A549 (cell line): ENCODE data around the gene EFS.

Source experiments
- CBX8 ChIP-seq: fragments of 200-600 bp; sonication (generic); IDR thresholded peaks from 2 replicates; pipeline ENCODE4 v1.6.1; 2016
- CHD4 ChIP-seq: fragments of 200-600 bp; sonication (generic); IDR thresholded peaks from 2 replicates; pipeline ENCODE4 v1.6.1; 2016; ENCODE audit warnings: antibody characterized with exemption, mild to moderate bottlenecking, borderline replicate concordance
- CTCF ChIP-seq: fragments of >200 bp; sonication (Bioruptor Twin); formaldehyde crosslinking; IDR thresholded peaks from 3 replicates; pipeline ENCODE4 v1.5.1; 2016
- EP300 ChIP-seq, 2 experiments: fragments of >200 bp; sonication (Bioruptor Twin); formaldehyde crosslinking; IDR thresholded peaks; 2 replicates in 1 of 2; 3 replicates in 1 of 2; pipeline ENCODE4 v1.6.1; 2016 to 2017
- JUNB ChIP-seq: fragments of >200 bp; sonication (Bioruptor Twin); formaldehyde crosslinking; IDR thresholded peaks from 2 replicates; pipeline ENCODE4 v1.6.1; 2016
- KDM1A ChIP-seq: fragments of 200-600 bp; sonication (generic); IDR thresholded peaks from 2 replicates; pipeline ENCODE4 v1.6.1; 2016; ENCODE audit warnings: low read depth, mild to moderate bottlenecking
- MAX ChIP-seq: IDR thresholded peaks from 2 replicates; pipeline ENCODE4 v1.6.1; 2012
- NFE2L2 ChIP-seq: fragments of 150-350 bp; conservative IDR thresholded peaks from 2 replicates; pipeline ENCODE4 v1.6.1; 2014; ENCODE audit warnings: low read length
- POLR2A ChIP-seq: IDR thresholded peaks from 2 replicates; pipeline ENCODE4 v1.6.1; 2012; ENCODE audit warnings: mild to moderate bottlenecking, low read length
- POLR2AphosphoS2 ChIP-seq: conservative IDR thresholded peaks from 2 replicates; pipeline ENCODE4 v1.6.1; 2012; ENCODE audit warnings: low read length, improper control_type of control experiment, inconsistent platforms
- RCOR1 ChIP-seq: fragments of 150-350 bp; IDR thresholded peaks from 2 replicates; pipeline ENCODE4 v1.6.1; 2014; ENCODE audit warnings: antibody characterized with exemption, low read length, low read depth
- SMC3 ChIP-seq: fragments of >200 bp; sonication (Bioruptor Twin); formaldehyde crosslinking; IDR thresholded peaks from 3 replicates; pipeline ENCODE4 v1.6.1; 2018; ENCODE audit warnings: inconsistent platforms

GRCh38 chr14:23409475-23409874, 44.5 kb upstream of the EFS start:
- TF ChIP-seq SMC3 (no peak), CHD4 (no peak), POLR2AphosphoS2 (no peak), CTCF (no peak), JUNB (no peak), CBX8 (no peak), POLR2A (no peak), MAX (no peak), EP300 (IDR thresholded peaks at IDR 0.05) (no peak), RCOR1 (no peak), KDM1A (no peak), NFE2L2 (no peak)
